Endodermal cell (in vitro differentiated cells): ENCODE data around the gene ARRDC5. TPM values are rescaled to one million over a fixed set of nuclear protein-coding genes. Genes with fewer than 3 reads are reported as not detected.
"Not testable (repeated sequence)": the region's sequence is repeated elsewhere in the genome, so short reads cannot be mapped to it uniquely, and the experiment has no call there.

ENCODE experiments used
- DNase-seq: peaks from one replicate; pipeline ENCODE4 v3.0.0-alpha.2; 2017
- H3K27ac ChIP-seq: 2 replicates; pipeline ENCODE4 v1.5.1; 2013; ENCODE audit warnings: mild to moderate bottlenecking, low read depth, low read length, moderate library complexity
- H3K27me3 ChIP-seq: 2 replicates; pipeline ENCODE4 v1.6.1; 2013; ENCODE audit warnings: mild to moderate bottlenecking, low read length, moderate library complexity; ENCODE audit not compliant: insufficient read depth, control insufficient read depth, poor library complexity, severe bottlenecking
- H3K36me3 ChIP-seq: 2 replicates; pipeline ENCODE4 v1.7.0; 2013; ENCODE audit warnings: mild to moderate bottlenecking, low read length, moderate library complexity; ENCODE audit not compliant: control insufficient read depth, insufficient read depth
- H3K4me1 ChIP-seq: one replicate; pipeline ENCODE4 v1.7.0; 2013; ENCODE audit warnings: low read length; ENCODE audit not compliant: control insufficient read depth, insufficient read depth
- H3K4me3 ChIP-seq: 2 replicates; pipeline ENCODE4 v1.5.1; 2013; ENCODE audit warnings: mild to moderate bottlenecking, low read length, moderate library complexity
- H3K9ac ChIP-seq: 2 replicates; pipeline ENCODE4 v1.6.1; 2013; ENCODE audit warnings: mild to moderate bottlenecking, low read length, moderate library complexity; ENCODE audit not compliant: poor library complexity, severe bottlenecking; ENCODE audit errors: extremely low read depth
- H3K9me3 ChIP-seq: 2 replicates; pipeline ENCODE4 v1.6.1; 2013; ENCODE audit warnings: mild to moderate bottlenecking, low read length, moderate library complexity; ENCODE audit not compliant: control insufficient read depth
- H3K27ac Mint-ChIP-seq: 2 replicates; pipeline ENCODE4 v1.8.0; 2020; ENCODE audit warnings: mixed read lengths
- H3K27me3 Mint-ChIP-seq: 2 replicates; pipeline ENCODE4 v1.8.0; 2021; ENCODE audit warnings: mild to moderate bottlenecking, mixed read lengths; ENCODE audit not compliant: insufficient read depth
- H3K36me3 Mint-ChIP-seq: 2 replicates; pipeline ENCODE4 v1.8.0; 2020; ENCODE audit warnings: low read depth, mixed read lengths
- H3K4me1 Mint-ChIP-seq: 2 replicates; pipeline ENCODE4 v1.8.0; 2020; ENCODE audit warnings: mixed read lengths
- H3K4me3 Mint-ChIP-seq: 2 replicates; pipeline ENCODE4 v1.8.0; 2020; ENCODE audit warnings: mild to moderate bottlenecking, moderate library complexity, mixed read lengths
- H3K9me3 Mint-ChIP-seq: 2 replicates; pipeline ENCODE4 v1.8.0; 2020; ENCODE audit warnings: mild to moderate bottlenecking, mixed read lengths
- WGBS, 2 experiments: methylation state at CpG; one replicate each; pipeline versions ENCODE4 v1.1.5 to v1.1.7; 2013; ENCODE audit warnings: missing lambda C conversion rate in 2 of 2, mixed read lengths in 1 of 2; ENCODE audit not compliant: insufficient coverage in 1 of 2, insufficient read length in 1 of 2; 5-methylcytosine and 5-hydroxymethylcytosine counted together
- long read RNA-seq, 4 experiments: library from polyadenylated mRNA in 2 of 4; library from RNA in 1 of 4; library from capped mRNA in 1 of 4; stranded (forward) in 3 of 4; unstranded in 1 of 4; transcript quantifications; one replicate each; pipeline ENCODE4 v2.0.0, GENCODE V29; 2020 to 2021; ENCODE audit warnings: inconsistent platforms in 1 of 4
- polyA plus RNA-seq, 2 experiments: library from polyadenylated mRNA; stranded (reverse); fragments of 50-300 nt; gene quantifications; one replicate each; pipeline ENCODE4 v1.2.3, GENCODE V29; 2013
- total RNA-seq, 2 donors: library from RNA; stranded (reverse); fragmentation: NEBNext Ultra II Directional in 1 of 2; extraction: Animal tissue kit (Norgen Biotek cat#: 25700) in 1 of 2; gene quantifications; 2 replicates in 1 of 2; 3 replicates in 1 of 2; pipeline ENCODE4 v1.2.1, GENCODE V29; 2021
- TF ChIP-seq, protein P1 (sequence below): fragments of 200-600 bp; sonication (generic); conservative IDR thresholded peaks from 2 replicates; pipeline ENCODE4 v1.5.0; 2021; ENCODE audit warnings: antibody characterized with exemption, mild to moderate bottlenecking

Gene ARRDC5
- total RNA-seq, result not detected
- not detected for polyA plus RNA-seq (2013, experiment 1 of 2)
- not detected for polyA plus RNA-seq (2013, experiment 2 of 2)
- long read RNA-seq, experiment 1, result 0 reads
- long read RNA-seq, experiment 2, result 0 reads
- long read RNA-seq, experiment 3, result 0 reads
- long read RNA-seq, experiment 4, result 0 reads

DNA sequence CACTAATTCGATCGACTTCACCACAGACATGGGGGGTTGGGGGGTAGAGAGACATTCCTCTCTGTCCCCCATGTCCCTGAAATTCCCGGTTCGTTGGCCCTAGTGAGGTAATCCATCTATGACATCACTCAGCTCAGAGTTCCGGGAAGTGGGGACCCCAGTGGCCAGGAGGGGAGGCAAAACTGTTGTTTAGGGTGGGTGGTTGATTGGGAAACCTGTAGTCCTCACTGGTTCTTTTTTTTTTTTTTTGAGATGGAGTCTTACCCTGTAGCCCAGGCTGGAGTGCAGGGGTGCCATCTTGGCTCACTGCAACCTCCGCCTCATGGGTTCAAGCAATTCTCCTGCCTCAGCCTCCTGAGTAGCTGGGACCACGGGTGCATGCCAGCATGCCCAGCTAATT is at the start of gene ARRDC5:
Gene ARRDC5 (minus strand): TSS at position 101 of the 400 bp plus-strand sequence. CDS start 71 bp downstream, at position 30.
- DNase-seq, result no peak
- Histone ChIP-seq H3K4me1 (no peaks in the 10 kb centered on the region), H3K36me3 (no peaks in the 10 kb centered on the region), H3K9me3 (no peaks in the 10 kb centered on the region), H3K27me3 (no peaks in the 10 kb centered on the region), H3K9ac (no peak within 1 kb of the TSS), H3K4me3 (no peak within 1 kb of the TSS), H3K27ac (no peak within 1 kb of the TSS)
- peaks cover 5% of the 10 kb centered on the region for H3K4me1 Mint-ChIP-seq
- WGBS, 2 experiments, result 99 to 100% methylated on average over 3 to 5 of the region's 7 CpGs
- no peak within 1 kb of the TSS for H3K27ac Mint-ChIP-seq
- H3K9me3 Mint-ChIP-seq, result no peaks in the 10 kb centered on the region
- TF ChIP-seq, protein P1, sequence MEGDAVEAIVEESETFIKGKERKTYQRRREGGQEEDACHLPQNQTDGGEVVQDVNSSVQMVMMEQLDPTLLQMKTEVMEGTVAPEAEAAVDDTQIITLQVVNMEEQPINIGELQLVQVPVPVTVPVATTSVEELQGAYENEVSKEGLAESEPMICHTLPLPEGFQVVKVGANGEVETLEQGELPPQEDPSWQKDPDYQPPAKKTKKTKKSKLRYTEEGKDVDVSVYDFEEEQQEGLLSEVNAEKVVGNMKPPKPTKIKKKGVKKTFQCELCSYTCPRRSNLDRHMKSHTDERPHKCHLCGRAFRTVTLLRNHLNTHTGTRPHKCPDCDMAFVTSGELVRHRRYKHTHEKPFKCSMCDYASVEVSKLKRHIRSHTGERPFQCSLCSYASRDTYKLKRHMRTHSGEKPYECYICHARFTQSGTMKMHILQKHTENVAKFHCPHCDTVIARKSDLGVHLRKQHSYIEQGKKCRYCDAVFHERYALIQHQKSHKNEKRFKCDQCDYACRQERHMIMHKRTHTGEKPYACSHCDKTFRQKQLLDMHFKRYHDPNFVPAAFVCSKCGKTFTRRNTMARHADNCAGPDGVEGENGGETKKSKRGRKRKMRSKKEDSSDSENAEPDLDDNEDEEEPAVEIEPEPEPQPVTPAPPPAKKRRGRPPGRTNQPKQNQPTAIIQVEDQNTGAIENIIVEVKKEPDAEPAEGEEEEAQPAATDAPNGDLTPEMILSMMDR, result no peak
- no peaks in the 10 kb centered on the region for H3K36me3 Mint-ChIP-seq
- H3K4me3 Mint-ChIP-seq, result no peak within 1 kb of the TSS
- H3K27me3 Mint-ChIP-seq, result peaks cover 14% of the 10 kb centered on the region

DNA sequence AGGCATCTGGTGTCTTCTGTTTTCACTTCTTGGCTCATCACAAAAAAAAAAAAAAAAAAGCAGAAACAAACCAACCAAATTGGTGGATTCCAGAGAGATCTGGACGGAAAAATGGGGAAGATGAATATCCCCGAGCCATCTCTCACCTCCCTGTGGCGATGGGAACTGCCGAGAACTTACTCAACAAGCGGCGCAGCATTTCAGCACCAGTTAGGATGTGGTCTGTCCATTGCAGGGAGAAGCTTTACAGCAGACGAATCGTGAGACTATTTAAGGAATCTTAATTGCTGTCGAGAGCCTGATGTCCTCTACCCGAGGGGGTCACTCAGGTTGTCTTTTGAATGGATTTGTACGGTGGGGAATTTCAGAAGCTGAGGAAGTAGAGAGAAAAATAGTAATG is 49.0 kb upstream of the ARRDC5 start:
- no peaks in the 10 kb centered on the region for H3K27me3 ChIP-seq
- Mint-ChIP-seq H3K4me1 (no peaks in the 10 kb centered on the region), H3K27me3 (no peaks in the 10 kb centered on the region), H3K4me3 (no peak overlapping the region), H3K36me3 (peaks cover 69% of the 10 kb centered on the region), H3K27ac (no peak overlapping the region), H3K9me3 (no peaks in the 10 kb centered on the region)
- H3K9me3 ChIP-seq, result no peaks in the 10 kb centered on the region
- peaks cover 40% of the 10 kb centered on the region for H3K36me3 ChIP-seq
- DNase-seq, result no peak
- WGBS, 2 experiments, result 97 to 100% methylated on average over 11 of the region's 11 CpGs
- H3K4me1 ChIP-seq, result no peaks in the 10 kb centered on the region
- H3K27ac ChIP-seq, result no peak overlapping the region
- no peak overlapping the region for H3K4me3 ChIP-seq
- TF ChIP-seq, protein P1, result no peak
- H3K9ac ChIP-seq, result no peak overlapping the region

DNA sequence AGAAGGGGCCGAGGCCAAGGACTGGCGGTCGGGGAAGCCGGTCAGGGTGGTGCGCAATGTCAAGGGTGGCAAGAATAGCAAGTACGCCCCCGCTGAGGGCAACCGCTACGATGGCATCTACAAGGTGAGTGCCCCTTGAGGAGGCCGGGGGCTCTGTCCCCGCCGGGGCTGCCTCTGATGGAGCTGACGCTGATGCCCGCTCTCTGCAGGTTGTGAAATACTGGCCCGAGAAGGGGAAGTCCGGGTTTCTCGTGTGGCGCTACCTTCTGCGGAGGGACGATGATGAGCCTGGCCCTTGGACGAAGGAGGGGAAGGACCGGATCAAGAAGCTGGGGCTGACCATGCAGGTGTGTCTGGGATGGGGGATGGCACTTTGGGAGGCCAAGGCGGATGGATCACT is 48.0 kb upstream of the ARRDC5 start:
- not testable (repeated sequence) for H3K9ac ChIP-seq, H3K9me3 ChIP-seq, H3K27ac Mint-ChIP-seq, H3K4me1 ChIP-seq, H3K27me3 Mint-ChIP-seq, H3K4me1 Mint-ChIP-seq, H3K4me3 Mint-ChIP-seq, DNase-seq, H3K9me3 Mint-ChIP-seq, H3K27me3 ChIP-seq, H3K4me3 ChIP-seq, H3K27ac ChIP-seq
- peaks cover 70% of the 10 kb centered on the region for H3K36me3 Mint-ChIP-seq
- 89 to 90% methylated on average over 4 to 21 of the region's 23 CpGs for whole genome bisulfite sequencing, 2 experiments
- peaks cover 38% of the 10 kb centered on the region for H3K36me3 ChIP-seq

DNA sequence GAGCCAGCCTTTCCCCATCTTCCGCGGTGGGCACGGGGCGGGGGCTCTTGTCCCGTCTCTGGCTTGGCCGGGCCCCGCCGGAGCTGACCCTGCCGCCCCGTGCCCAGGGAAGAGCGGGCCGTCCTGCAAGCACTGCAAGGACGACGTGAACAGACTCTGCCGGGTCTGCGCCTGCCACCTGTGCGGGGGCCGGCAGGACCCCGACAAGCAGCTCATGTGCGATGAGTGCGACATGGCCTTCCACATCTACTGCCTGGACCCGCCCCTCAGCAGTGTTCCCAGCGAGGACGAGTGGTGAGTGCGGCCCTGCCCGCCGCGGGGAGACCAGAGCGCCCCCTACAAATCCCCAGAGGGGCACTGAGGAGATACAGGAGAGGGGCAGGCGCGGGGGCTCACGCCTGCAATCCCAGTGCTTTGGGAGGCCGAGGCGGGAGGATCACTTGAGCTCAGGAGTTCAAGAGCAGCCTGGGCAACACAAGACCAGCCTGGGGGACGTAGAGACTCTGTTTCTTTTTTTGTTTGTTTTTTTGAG is 39.0 kb upstream of the ARRDC5 start:
- H3K9me3 ChIP-seq, H3K27me3 ChIP-seq, DNase-seq, H3K9ac ChIP-seq, H3K27me3 Mint-ChIP-seq, H3K9me3 Mint-ChIP-seq, H3K4me3 Mint-ChIP-seq, H3K4me3 ChIP-seq, H3K27ac Mint-ChIP-seq, H3K4me1 Mint-ChIP-seq, H3K4me1 ChIP-seq, H3K27ac ChIP-seq: not testable (repeated sequence)
- WGBS, 2 experiments, result 96 to 97% methylated on average over 26 to 35 of the region's 35 CpGs
- peaks cover 23% of the 10 kb centered on the region for H3K36me3 ChIP-seq
- peaks cover 50% of the 10 kb centered on the region for H3K36me3 Mint-ChIP-seq
